ENCODE results near the gene CMYA5. TPM values are rescaled to one million over a fixed set of nuclear protein-coding genes. Genes with fewer than 3 reads are reported as not detected.
"Not testable (repeated sequence)": the region's sequence is repeated elsewhere in the genome, so short reads cannot be mapped to it uniquely, and the experiment has no call there.

The CMYA5 gene
- polyA plus RNA-seq (2013, experiment 1 of 4), result 0.63 TPM
- 0.71 TPM for polyA plus RNA-seq (2013, experiment 2 of 4)
- 0.37 TPM for polyA plus RNA-seq (2013, experiment 3 of 4)
- 0.45 TPM for polyA plus RNA-seq (2013, experiment 4 of 4)

DNA sequence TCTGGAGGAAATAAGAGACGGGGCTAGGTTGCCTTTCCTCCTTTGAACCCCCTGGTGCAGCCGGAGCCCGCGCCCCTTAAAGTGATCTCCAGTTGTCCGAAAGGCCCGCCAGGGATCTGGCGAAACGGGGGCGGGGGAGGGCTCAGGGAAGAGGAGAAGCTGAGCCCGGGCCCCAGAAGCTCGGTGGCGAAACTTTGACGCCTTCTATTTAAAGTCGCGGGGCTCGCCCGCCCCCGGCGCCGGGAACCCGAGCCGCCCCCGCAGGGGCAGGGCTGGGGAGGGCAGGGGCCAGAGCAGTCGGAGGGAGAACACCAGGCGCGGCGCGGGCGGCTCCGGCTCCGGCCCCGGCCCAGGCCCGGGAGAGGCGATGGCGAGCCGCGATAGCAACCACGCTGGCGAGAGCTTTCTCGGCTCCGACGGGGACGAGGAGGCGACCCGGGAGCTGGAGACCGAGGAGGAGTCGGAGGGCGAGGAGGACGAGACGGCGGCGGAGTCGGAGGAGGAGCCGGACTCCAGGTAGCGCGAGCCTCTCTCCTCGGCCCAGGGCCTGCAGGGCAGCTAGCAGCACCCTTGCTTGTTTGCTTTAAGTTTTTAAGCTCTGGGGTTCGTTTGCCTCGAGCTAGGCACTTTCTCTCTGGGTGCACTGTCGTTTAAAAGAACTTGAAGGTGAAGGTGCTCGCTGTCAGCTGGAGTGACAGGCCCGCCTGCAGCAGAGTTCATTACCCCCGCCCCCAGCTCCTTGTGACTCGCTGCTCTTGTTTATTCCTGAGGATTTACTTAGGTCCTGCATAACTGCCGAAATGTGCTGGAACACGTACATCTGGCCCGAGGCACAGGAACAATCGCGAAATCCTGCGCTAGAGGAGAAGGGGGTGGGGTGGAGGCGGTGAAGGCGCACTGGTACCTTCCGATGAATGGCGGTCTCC lies at the start of gene CMYA5:
CMYA5 (plus strand) TSS at position 296 of the 926 bp plus-strand sequence; CDS start at position 368, 72 bp downstream.
- Histone ChIP-seq H3K36me3 (ENCODE audit: control insufficient read depth, insufficient read depth, low read length) (no peaks in the 10 kb centered on the region), H3K4me3 (ENCODE audit: insufficient read depth, low read depth, low read length) (peak within 1 kb of the TSS; percentile 38), H3K27me3 (ENCODE audit: control insufficient read depth, insufficient read depth, low read length, poor library complexity, severe bottlenecking) (peaks cover 13% of the 10 kb centered on the region), H3K4me1 (ENCODE audit: control insufficient read depth, insufficient read depth, low read length) (no peaks in the 10 kb centered on the region), H3K27ac (ENCODE audit: insufficient read depth, low read depth, low read length, poor library complexity, severe bottlenecking) (no peak within 1 kb of the TSS), H3K9me3 (ENCODE audit: control insufficient read depth, low read length) (no peaks in the 10 kb centered on the region)
- 16 to 18% methylated on average over 74 of the region's 74 CpGs for WGBS, 2 experiments

DNA sequence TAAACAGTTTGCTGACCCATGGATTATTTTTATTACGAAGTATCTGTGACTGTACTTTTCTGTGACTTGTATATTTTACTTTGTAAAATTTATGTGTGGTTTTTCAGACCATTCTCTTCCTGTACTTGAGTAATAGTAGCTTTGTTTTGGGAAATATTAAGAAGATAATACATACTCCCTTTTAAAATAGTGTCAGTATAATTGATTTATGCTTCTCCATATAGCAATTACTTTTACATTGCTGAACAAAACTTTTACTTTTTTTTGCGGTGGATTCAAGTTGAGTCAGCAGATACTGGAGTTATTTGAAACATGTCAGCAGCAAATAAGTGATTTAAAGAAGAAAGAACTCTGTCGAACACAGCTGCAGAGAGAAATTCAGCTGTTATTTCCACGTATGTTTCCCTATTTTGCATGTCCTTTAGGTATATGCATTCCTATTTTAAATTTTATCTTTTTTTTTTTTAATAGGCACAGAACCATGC lies 49.0 kb upstream of the CMYA5 start:
- no peaks in the 10 kb centered on the region for H3K4me1 ChIP-seq (ENCODE audit: control insufficient read depth, insufficient read depth, low read length)
- no peaks in the 10 kb centered on the region for H3K27me3 ChIP-seq (ENCODE audit: control insufficient read depth, insufficient read depth, low read length, poor library complexity, severe bottlenecking)
- 94 to 100% methylated on average over 3 to 4 of the region's 4 CpGs for WGBS, 2 experiments
- H3K27ac ChIP-seq (ENCODE audit: insufficient read depth, low read depth, low read length, poor library complexity, severe bottlenecking), result no peak overlapping the region
- H3K9me3 ChIP-seq (ENCODE audit: control insufficient read depth, low read length), result no peaks in the 10 kb centered on the region
- H3K4me3 ChIP-seq (ENCODE audit: insufficient read depth, low read depth, low read length), result no peak overlapping the region
- H3K36me3 ChIP-seq (ENCODE audit: control insufficient read depth, insufficient read depth, low read length), result peaks cover 5% of the 10 kb centered on the region

GRCh38 chr5:79641414-79641813 lies 48.2 kb upstream of the CMYA5 start:
- Histone ChIP-seq H3K9me3 (ENCODE audit: control insufficient read depth, low read length) (no peaks in the 10 kb centered on the region), H3K27me3 (ENCODE audit: control insufficient read depth, insufficient read depth, low read length, poor library complexity, severe bottlenecking) (no peaks in the 10 kb centered on the region), H3K36me3 (ENCODE audit: control insufficient read depth, insufficient read depth, low read length) (peaks cover 5% of the 10 kb centered on the region), H3K4me1 (ENCODE audit: control insufficient read depth, insufficient read depth, low read length) (no peaks in the 10 kb centered on the region), H3K27ac (ENCODE audit: insufficient read depth, low read depth, low read length, poor library complexity, severe bottlenecking) (no peak overlapping the region), H3K4me3 (ENCODE audit: insufficient read depth, low read depth, low read length) (no peak overlapping the region)
- no CpG with 5 or more reads among the region's 1 CpG for WGBS, 2 experiments

GRCh38 chr5:79642210-79642609 lies 47.4 kb upstream of the CMYA5 start:
- 100% methylated on average over 1 of the region's 1 CpG for WGBS, 2 experiments
- Histone ChIP-seq H3K9me3 (ENCODE audit: control insufficient read depth, low read length) (no peaks in the 10 kb centered on the region), H3K4me1 (ENCODE audit: control insufficient read depth, insufficient read depth, low read length) (no peaks in the 10 kb centered on the region), H3K27ac (ENCODE audit: insufficient read depth, low read depth, low read length, poor library complexity, severe bottlenecking) (no peak overlapping the region), H3K36me3 (ENCODE audit: control insufficient read depth, insufficient read depth, low read length) (peaks cover 10% of the 10 kb centered on the region), H3K4me3 (ENCODE audit: insufficient read depth, low read depth, low read length) (no peak overlapping the region), H3K27me3 (ENCODE audit: control insufficient read depth, insufficient read depth, low read length, poor library complexity, severe bottlenecking) (no peaks in the 10 kb centered on the region)

DNA sequence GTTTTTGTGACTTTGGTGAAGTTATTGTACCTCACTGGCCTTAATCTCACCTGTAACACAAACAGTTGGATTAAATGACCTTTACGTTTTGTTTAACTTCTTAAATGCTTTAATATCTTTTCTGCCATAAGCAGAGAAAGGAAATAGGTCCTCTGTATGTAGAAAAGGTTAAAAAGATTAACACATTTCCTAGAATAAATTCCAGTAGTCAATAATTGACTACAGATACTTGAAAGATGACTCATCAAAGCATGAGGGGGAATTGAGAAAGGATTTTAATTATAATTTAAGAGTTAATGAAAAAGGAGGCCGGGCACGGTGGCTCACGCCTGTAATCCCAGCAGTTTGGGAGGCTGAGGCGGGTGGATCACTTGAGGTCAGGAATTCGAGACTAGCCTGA lies 35.8 kb upstream of the CMYA5 start:
- no peaks in the 10 kb centered on the region for H3K36me3 ChIP-seq (ENCODE audit: control insufficient read depth, insufficient read depth, low read length)
- no peaks in the 10 kb centered on the region for H3K9me3 ChIP-seq (ENCODE audit: control insufficient read depth, low read length)
- no peak overlapping the region for H3K27ac ChIP-seq (ENCODE audit: insufficient read depth, low read depth, low read length, poor library complexity, severe bottlenecking)
- H3K4me1 ChIP-seq (ENCODE audit: control insufficient read depth, insufficient read depth, low read length), result no peaks in the 10 kb centered on the region
- H3K27me3 ChIP-seq (ENCODE audit: control insufficient read depth, insufficient read depth, low read length, poor library complexity, severe bottlenecking), result no peaks in the 10 kb centered on the region
- H3K4me3 ChIP-seq (ENCODE audit: insufficient read depth, low read depth, low read length), result no peak overlapping the region
- 94 to 95% methylated on average over 5 to 6 of the region's 6 CpGs for WGBS, 2 experiments

- no peaks in the 10 kb centered on the region for H3K9me3 ChIP-seq (ENCODE audit: control insufficient read depth, low read length)
- H3K4me1 ChIP-seq (ENCODE audit: control insufficient read depth, insufficient read depth, low read length), result peaks cover 4% of the 10 kb centered on the region
- no peak overlapping the region for H3K4me3 ChIP-seq (ENCODE audit: insufficient read depth, low read depth, low read length)
- WGBS, 2 experiments, result 92 to 95% methylated on average over 3 of the region's 3 CpGs
- H3K27ac ChIP-seq (ENCODE audit: insufficient read depth, low read depth, low read length, poor library complexity, severe bottlenecking), result no peak overlapping the region
- no peaks in the 10 kb centered on the region for H3K27me3 ChIP-seq (ENCODE audit: control insufficient read depth, insufficient read depth, low read length, poor library complexity, severe bottlenecking)
- no peaks in the 10 kb centered on the region for H3K36me3 ChIP-seq (ENCODE audit: control insufficient read depth, insufficient read depth, low read length)
Measured at GRCh38 chr5:79663212-79663611, 26.4 kb upstream of the CMYA5 start.

DNA sequence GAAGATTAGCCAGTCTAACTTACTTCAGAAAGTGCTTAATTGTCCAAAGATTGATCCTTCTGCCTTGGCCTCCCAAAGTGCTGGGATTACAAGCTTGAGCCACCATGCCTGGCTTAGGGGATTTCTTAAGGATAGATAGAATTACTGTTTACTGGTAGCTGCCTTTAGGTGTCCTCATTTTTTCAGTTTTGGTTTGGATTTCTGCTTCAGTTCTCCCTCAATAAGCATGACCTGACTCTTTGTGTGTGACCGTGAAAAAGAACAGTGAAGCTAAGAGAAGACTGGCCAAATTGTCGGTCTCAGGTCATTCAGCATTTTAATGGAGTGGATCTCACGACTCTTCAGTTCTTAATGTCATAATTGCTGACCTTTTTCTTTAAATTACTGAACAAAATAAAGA lies 22.9 kb upstream of the CMYA5 start:
- WGBS, 2 experiments, result 67 to 81% methylated on average over 3 of the region's 3 CpGs
- H3K4me1 ChIP-seq (ENCODE audit: control insufficient read depth, insufficient read depth, low read length), result peaks cover 4% of the 10 kb centered on the region
- H3K36me3 ChIP-seq (ENCODE audit: control insufficient read depth, insufficient read depth, low read length), result no peaks in the 10 kb centered on the region
- H3K9me3 ChIP-seq (ENCODE audit: control insufficient read depth, low read length), result no peaks in the 10 kb centered on the region
- no peaks in the 10 kb centered on the region for H3K27me3 ChIP-seq (ENCODE audit: control insufficient read depth, insufficient read depth, low read length, poor library complexity, severe bottlenecking)
- H3K27ac ChIP-seq (ENCODE audit: insufficient read depth, low read depth, low read length, poor library complexity, severe bottlenecking), result no peak overlapping the region
- no peak overlapping the region for H3K4me3 ChIP-seq (ENCODE audit: insufficient read depth, low read depth, low read length)

- Histone ChIP-seq H3K4me1 (ENCODE audit: control insufficient read depth, insufficient read depth, low read length) (no peaks in the 10 kb centered on the region), H3K36me3 (ENCODE audit: control insufficient read depth, insufficient read depth, low read length) (no peaks in the 10 kb centered on the region), H3K27ac (ENCODE audit: insufficient read depth, low read depth, low read length, poor library complexity, severe bottlenecking) (no peak overlapping the region), H3K4me3 (ENCODE audit: insufficient read depth, low read depth, low read length) (no peak overlapping the region), H3K9me3 (ENCODE audit: control insufficient read depth, low read length) (no peaks in the 10 kb centered on the region), H3K27me3 (ENCODE audit: control insufficient read depth, insufficient read depth, low read length, poor library complexity, severe bottlenecking) (no peaks in the 10 kb centered on the region)
- 87 to 97% methylated on average over 2 of the region's 2 CpGs for WGBS, 2 experiments
Measured at GRCh38 chr5:79672392-79672791, 17.2 kb upstream of the CMYA5 start.

- not testable (repeated sequence) for H3K4me3 ChIP-seq (ENCODE audit: insufficient read depth, low read depth, low read length); H3K9me3 ChIP-seq (ENCODE audit: control insufficient read depth, low read length); H3K27ac ChIP-seq (ENCODE audit: insufficient read depth, low read depth, low read length, poor library complexity, severe bottlenecking); H3K27me3 ChIP-seq (ENCODE audit: control insufficient read depth, insufficient read depth, low read length, poor library complexity, severe bottlenecking); H3K36me3 ChIP-seq (ENCODE audit: control insufficient read depth, insufficient read depth, low read length); H3K4me1 ChIP-seq (ENCODE audit: control insufficient read depth, insufficient read depth, low read length)
- 92 to 94% methylated on average over 6 of the region's 6 CpGs for WGBS, 2 experiments
Measured at GRCh38 chr5:79676354-79676753, 13.3 kb upstream of the CMYA5 start.

GRCh38 chr5:79682102-79682501 lies 7.5 kb upstream of the CMYA5 start:
- not testable (repeated sequence) for H3K9me3 ChIP-seq (ENCODE audit: control insufficient read depth, low read length); H3K4me1 ChIP-seq (ENCODE audit: control insufficient read depth, insufficient read depth, low read length); H3K27me3 ChIP-seq (ENCODE audit: control insufficient read depth, insufficient read depth, low read length, poor library complexity, severe bottlenecking); H3K4me3 ChIP-seq (ENCODE audit: insufficient read depth, low read depth, low read length); H3K27ac ChIP-seq (ENCODE audit: insufficient read depth, low read depth, low read length, poor library complexity, severe bottlenecking)
- WGBS, 2 experiments, result 67 to 96% methylated on average over 2 to 3 of the region's 3 CpGs
- H3K36me3 ChIP-seq (ENCODE audit: control insufficient read depth, insufficient read depth, low read length), result peaks cover 17% of the 10 kb centered on the region
